Hair follicular keratinocyte (primary cell): ENCODE measurements around the gene DKK3. TPM values are rescaled to one million over a fixed set of nuclear protein-coding genes. Genes with fewer than 3 reads are reported as not detected.

Source experiments
- total RNA-seq: library from RNA; depleted of rRNA; stranded (reverse); fragments of >200 nt; gene quantifications from 2 replicates; pipeline ENCODE4 v1.2.3, GENCODE V29; 2015

Gene DKK3
- total RNA-seq: 275 and 315 TPM in 2 replicates

GRCh38 chr11:12007769-12008737 is at the start of gene DKK3:
Gene DKK3 (minus strand): TSS chr11:12008626. CDS start chr11:12008582, 44 bp downstream.

Other genes with a start within 250 kb of the DKK3 start
- gene USP47, start 166.7 kb downstream of the DKK3 start, total RNA-seq: 23.9 and 24.1 TPM in 2 replicates
- 147 and 197 TPM in 2 replicates for gene MICAL2, start 102.0 kb upstream of the DKK3 start, total RNA-seq